HL-60 (cell line): ENCODE results near the gene TM4SF18.

Experiments
- CTCF ChIP-seq: IDR thresholded peaks from one replicate; pipeline ENCODE4 v1.5.1; 2011; ENCODE audit warnings: low read length, control low read depth, inconsistent platforms; ENCODE audit not compliant: insufficient read depth
- GABPA ChIP-seq: IDR thresholded peaks from 2 replicates; pipeline ENCODE4 v1.6.1; 2012; ENCODE audit warnings: low read depth
- POLR2AphosphoS5 ChIP-seq: IDR thresholded peaks from 2 replicates; pipeline ENCODE4 v1.6.1; 2012; ENCODE audit warnings: low read depth
- REST ChIP-seq: IDR thresholded peaks from 2 replicates; pipeline ENCODE4 v1.6.1; 2012; ENCODE audit warnings: low read depth; ENCODE audit not compliant: insufficient replicate concordance
- SPI1 ChIP-seq: IDR thresholded peaks from 2 replicates; pipeline ENCODE4 v1.6.1; 2012; ENCODE audit warnings: low read depth, mild to moderate bottlenecking, borderline replicate concordance

GRCh38 chr3:149382518-149382917, 49.1 kb upstream of the TM4SF18 start:
- no peak for TF ChIP-seq CTCF
- no peak for TF ChIP-seq GABPA
- no peak for TF ChIP-seq POLR2AphosphoS5
- no peak for TF ChIP-seq SPI1
- TF ChIP-seq REST, result no peak
